ENCODE data around the gene MTHFD1L. TPM values are rescaled to one million over a fixed set of nuclear protein-coding genes. Genes with fewer than 3 reads are reported as not detected.

MTHFD1L gene
- total and polyA plus RNA-seq, 11 donors, result 1.1 to 13.2 (median 4.2) TPM

- no peaks in the 10 kb centered on the region for H3K27me3 ChIP-seq
- peak in 2 of 4 donors; percentile 20 to 29 for ATAC-seq
- intact Hi-C loops (cut with DNase I), result no loop called here
- H3K36me3 ChIP-seq, result peaks cover 0 to 12% (median 0%) of the 10 kb centered on the region in 9 donors
- H3K27ac ChIP-seq, result peak overlapping the region in 4 of 12 donors; percentile 33 to 73 (median 54)
- peaks cover 0 to 6% (median 0%) of the 10 kb centered on the region in 12 donors for H3K4me1 ChIP-seq
- TF ChIP-seq POLR2A (IDR thresholded peaks at IDR 0.05) (no peak), CTCF (IDR thresholded peaks at IDR 0.05) (no peak)
- H3K9me3 ChIP-seq, result no peaks in the 10 kb centered on the region
- 80 to 85% (median 80%) methylated on average over 6 of the region's 6 CpGs for WGBS, 4 donors
- no peak for DNase-seq
- no peak overlapping the region for H3K4me3 ChIP-seq
Measured at GRCh38 chr6:150915131-150915879, 49.8 kb downstream of the MTHFD1L start.

- Histone ChIP-seq H3K27me3 (no peaks in the 10 kb centered on the region), H3K4me1 (peaks cover 0 to 6% (median 0%) of the 10 kb centered on the region in 12 donors), H3K36me3 (peaks cover 0 to 12% (median 0%) of the 10 kb centered on the region in 9 donors), H3K9me3 (no peaks in the 10 kb centered on the region), H3K4me3 (no peak overlapping the region), H3K27ac (peak overlapping the region in 4 of 12 donors; percentile 33 to 73 (median 54))
- intact Hi-C loops (cut with DNase I), result no loop called here
- no peak for DNase-seq
- TF ChIP-seq POLR2A (IDR thresholded peaks at IDR 0.05), result no peak
- TF ChIP-seq CTCF (IDR thresholded peaks at IDR 0.05), result no peak
- ATAC-seq, result peak in 3 of 4 donors; percentile 44 to 89 (median 48)
- WGBS, 4 donors, result 79 to 90% (median 83%) methylated on average over 7 of the region's 7 CpGs
Measured at GRCh38 chr6:150915880-150916265, 50.4 kb downstream of the MTHFD1L start.

DNA sequence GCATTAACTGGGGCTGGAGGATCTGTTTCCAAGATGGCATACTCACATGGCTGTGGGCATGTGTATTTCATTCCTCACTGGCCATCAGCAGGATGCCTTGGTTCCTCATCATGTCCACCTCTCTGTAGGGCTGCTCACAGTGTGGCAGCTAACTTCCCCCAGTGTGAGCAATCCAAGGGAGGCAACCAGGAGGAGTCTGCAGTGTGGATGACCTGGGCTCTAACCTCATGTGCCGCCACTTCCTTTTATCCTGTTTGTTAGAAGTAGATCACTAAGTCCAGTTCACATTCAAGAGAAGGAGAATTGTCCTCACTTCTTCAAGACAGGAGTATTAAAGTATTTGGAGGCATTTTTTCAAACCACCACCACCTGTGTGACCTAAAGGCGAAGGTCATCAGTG, 54.4 kb downstream of the MTHFD1L start:
- H3K36me3 ChIP-seq, result peaks cover 0 to 17% (median 0%) of the 10 kb centered on the region in 9 donors
- H3K27ac ChIP-seq, result no peak overlapping the region
- 94 to 98% (median 97%) methylated on average over 2 of the region's 2 CpGs for WGBS, 4 donors
- no peak overlapping the region for H3K4me3 ChIP-seq
- TF ChIP-seq POLR2A (IDR thresholded peaks at IDR 0.05) (no peak), CTCF (IDR thresholded peaks at IDR 0.05) (no peak)
- no peaks in the 10 kb centered on the region for H3K27me3 ChIP-seq
- no peaks in the 10 kb centered on the region for H3K9me3 ChIP-seq
- H3K4me1 ChIP-seq, result peaks cover 0 to 11% (median 0%) of the 10 kb centered on the region in 12 donors
- no peak for DNase-seq
- intact Hi-C loops (cut with DNase I), result no loop called here
- ATAC-seq, result no peak

GRCh38 chr6:150922137-150922536, 56.6 kb downstream of the MTHFD1L start:
- H3K36me3 ChIP-seq, result peaks cover 0 to 17% (median 0%) of the 10 kb centered on the region in 9 donors
- TF ChIP-seq CTCF (IDR thresholded peaks at IDR 0.05) (no peak), POLR2A (IDR thresholded peaks at IDR 0.05) (no peak)
- no peak for DNase-seq

More at GRCh38 chr6:150922137-150922536, 56.6 kb downstream of the MTHFD1L start:
- no peaks in the 10 kb centered on the region for H3K9me3 ChIP-seq
- intact Hi-C loops (cut with DNase I), result no loop called here
- ATAC-seq, result no peak
- H3K27me3 ChIP-seq, result no peaks in the 10 kb centered on the region
- peaks cover 0 to 11% (median 0%) of the 10 kb centered on the region in 12 donors for H3K4me1 ChIP-seq
- no peak overlapping the region for H3K27ac ChIP-seq
- 92 to 98% (median 96%) methylated on average over 2 of the region's 2 CpGs for WGBS, 4 donors
- no peak overlapping the region for H3K4me3 ChIP-seq
